Astrocyte (in vitro differentiated cells and primary cell): ENCODE data around the gene CUTA. TPM values are rescaled to one million over a fixed set of nuclear protein-coding genes. Genes with fewer than 3 reads are reported as not detected.

Source experiments
- DNase-seq: peaks from one replicate; pipeline ENCODE4 v3.0.0-alpha.2; 2010; ENCODE audit warnings: low read depth
- FAIRE-seq: peaks from 2 replicates; lab custom pipeline; 2011; peaks lifted over from hg19 to GRCh38; lab: Jason Lieb, UNC
- H2AFZ ChIP-seq: 2 replicates; pipeline ENCODE4 v1.6.0; 2012; ENCODE audit warnings: low read depth, low read length, inconsistent platforms
- H3K27ac ChIP-seq: 2 replicates; pipeline ENCODE4 v1.5.1; 2011; ENCODE audit warnings: low read depth, low read length, inconsistent platforms
- H3K27me3 ChIP-seq: 2 replicates; pipeline ENCODE4 v1.6.0; 2011; ENCODE audit warnings: low read length, inconsistent platforms; ENCODE audit not compliant: insufficient read depth
- H3K36me3 ChIP-seq: 2 replicates; pipeline ENCODE4 v1.5.1; 2011; ENCODE audit warnings: low read length, inconsistent platforms; ENCODE audit not compliant: insufficient read depth
- H3K4me1 ChIP-seq: 2 replicates; pipeline ENCODE4 v1.5.1; 2011; ENCODE audit warnings: low read length, inconsistent platforms; ENCODE audit not compliant: insufficient read depth
- H3K4me2 ChIP-seq: 2 replicates; pipeline ENCODE4 v1.6.0; 2012; ENCODE audit warnings: low read length, inconsistent platforms
- H3K4me3 ChIP-seq: 2 replicates; pipeline ENCODE4 v1.5.1; 2011; ENCODE audit warnings: low read depth, mild to moderate bottlenecking, low read length, inconsistent platforms; ENCODE audit not compliant: insufficient read depth
- H3K79me2 ChIP-seq: 2 replicates; pipeline ENCODE4 v1.6.0; 2012; ENCODE audit warnings: mild to moderate bottlenecking, low read length, inconsistent platforms; ENCODE audit not compliant: insufficient read depth
- H3K9ac ChIP-seq: 2 replicates; pipeline ENCODE4 v1.6.0; 2012; ENCODE audit warnings: mild to moderate bottlenecking, low read length, inconsistent platforms
- H3K9me3 ChIP-seq: 2 replicates; pipeline ENCODE4 v1.5.1; 2012; ENCODE audit warnings: low read depth, mild to moderate bottlenecking, low read length, inconsistent platforms; ENCODE audit not compliant: insufficient read depth
- H4K20me1 ChIP-seq: 2 replicates; pipeline ENCODE4 v1.6.0; 2012; ENCODE audit warnings: low read length, inconsistent platforms; ENCODE audit not compliant: insufficient read depth
- H3K27ac Mint-ChIP-seq: one replicate; pipeline ENCODE4 v1.8.0; 2021; ENCODE audit warnings: mild to moderate bottlenecking, mixed read lengths; ENCODE audit not compliant: unreplicated experiment
- H3K27me3 Mint-ChIP-seq: one replicate; pipeline ENCODE4 v1.8.0; 2021; ENCODE audit warnings: low read depth, mixed read lengths; ENCODE audit not compliant: unreplicated experiment
- H3K36me3 Mint-ChIP-seq: one replicate; pipeline ENCODE4 v1.8.0; 2021; ENCODE audit warnings: low read depth, mixed read lengths; ENCODE audit not compliant: unreplicated experiment
- H3K4me1 Mint-ChIP-seq: one replicate; pipeline ENCODE4 v1.8.0; 2021; ENCODE audit warnings: low read depth, mixed read lengths; ENCODE audit not compliant: unreplicated experiment
- H3K4me3 Mint-ChIP-seq: one replicate; pipeline ENCODE4 v1.8.0; 2021; ENCODE audit warnings: mild to moderate bottlenecking, moderate library complexity, mixed read lengths; ENCODE audit not compliant: unreplicated experiment
- H3K9me3 Mint-ChIP-seq: one replicate; pipeline ENCODE4 v1.8.0; 2021; ENCODE audit warnings: mild to moderate bottlenecking, mixed read lengths; ENCODE audit not compliant: unreplicated experiment
- CTCF ChIP-seq: IDR thresholded peaks from 2 replicates; pipeline ENCODE4 v1.5.1; 2011; ENCODE audit warnings: low read depth, mild to moderate bottlenecking, inconsistent platforms, low read length, moderate library complexity; ENCODE audit not compliant: insufficient read depth
- EZH2 ChIP-seq: IDR thresholded peaks from 2 replicates; pipeline ENCODE4 v1.6.1; 2012; ENCODE audit warnings: mild to moderate bottlenecking, low read length, inconsistent platforms; ENCODE audit not compliant: insufficient read depth
- total RNA-seq: library from RNA; stranded (reverse); gene quantifications from 2 replicates; pipeline ENCODE4 v1.2.1, GENCODE V29; 2021

CUTA gene
- total RNA-seq, 1 donor from 2014 or later: 256 TPM

GRCh38 chr6:33430991-33431879 lies 13.3 kb upstream of the CUTA start:
- H3K4me1 ChIP-seq: peaks cover 49% of the 10 kb centered on the region
- DNase-seq: peak; percentile 45
- H3K4me1 Mint-ChIP-seq: peaks cover 61% of the 10 kb centered on the region

GRCh38 chr6:33430334-33430733 lies 12.4 kb upstream of the CUTA start:
- Mint-ChIP-seq H3K27ac (peak overlapping the region; percentile 75), H3K27me3 (no peaks in the 10 kb centered on the region), H3K36me3 (peaks cover 6% of the 10 kb centered on the region), H3K4me3 (peak overlapping the region; percentile 91), H3K4me1 (peaks cover 62% of the 10 kb centered on the region), H3K9me3 (no peaks in the 10 kb centered on the region)
- FAIRE-seq (no peak), DNase-seq (no peak)
- H3K79me2 ChIP-seq: peaks cover 38% of the 10 kb centered on the region
- no peak overlapping the region for H3K27ac ChIP-seq
- H3K4me1 ChIP-seq: peaks cover 49% of the 10 kb centered on the region
- no peak for TF ChIP-seq EZH2
- no peak for TF ChIP-seq CTCF
- no peak overlapping the region for H2AFZ ChIP-seq
- H3K27me3 ChIP-seq: no peaks in the 10 kb centered on the region
- peaks cover 64% of the 10 kb centered on the region for H4K20me1 ChIP-seq
- no peak overlapping the region for H3K4me3 ChIP-seq
- H3K9me3 ChIP-seq: no peaks in the 10 kb centered on the region
- H3K9ac ChIP-seq: no peak overlapping the region
- no peaks in the 10 kb centered on the region for H3K36me3 ChIP-seq
- peak overlapping the region; percentile 71 for H3K4me2 ChIP-seq

More at GRCh38 chr6:33430991-33431879, 13.3 kb upstream of the CUTA start:
- peak overlapping the region; percentile 75 for H3K27ac Mint-ChIP-seq
- H2AFZ ChIP-seq: no peak overlapping the region
- H3K9me3 Mint-ChIP-seq: no peaks in the 10 kb centered on the region
- H3K4me3 Mint-ChIP-seq: peak overlapping the region; percentile 75
- H3K36me3 Mint-ChIP-seq: peaks cover 10% of the 10 kb centered on the region
- peak overlapping the region; percentile 8 for H3K9ac ChIP-seq
- H4K20me1 ChIP-seq: peaks cover 64% of the 10 kb centered on the region
- no peak for TF ChIP-seq EZH2
- no peak for TF ChIP-seq CTCF
- no peak for FAIRE-seq
- H3K36me3 ChIP-seq: peaks cover 5% of the 10 kb centered on the region
- peak overlapping the region; percentile 71 for H3K4me2 ChIP-seq
- H3K27me3 ChIP-seq: no peaks in the 10 kb centered on the region
- peak overlapping the region; percentile 12 for H3K4me3 ChIP-seq
- no peaks in the 10 kb centered on the region for H3K27me3 Mint-ChIP-seq
- H3K79me2 ChIP-seq: peaks cover 38% of the 10 kb centered on the region
- H3K9me3 ChIP-seq: no peaks in the 10 kb centered on the region
- H3K27ac ChIP-seq: no peak overlapping the region

- Histone ChIP-seq H3K27ac (no peak overlapping the region), H2AFZ (no peak overlapping the region), H3K9ac (no peak overlapping the region), H3K4me1 (peaks cover 55% of the 10 kb centered on the region), H3K79me2 (peaks cover 38% of the 10 kb centered on the region), H3K27me3 (no peaks in the 10 kb centered on the region), H4K20me1 (peaks cover 61% of the 10 kb centered on the region), H3K4me3 (no peak overlapping the region), H3K9me3 (no peaks in the 10 kb centered on the region), H3K36me3 (no peaks in the 10 kb centered on the region), H3K4me2 (peak overlapping the region; percentile 100)
- DNase-seq: no peak
- Mint-ChIP-seq H3K27me3 (no peaks in the 10 kb centered on the region), H3K27ac (no peak overlapping the region), H3K4me3 (peak overlapping the region; percentile 91), H3K9me3 (no peaks in the 10 kb centered on the region), H3K4me1 (peaks cover 65% of the 10 kb centered on the region), H3K36me3 (peaks cover 3% of the 10 kb centered on the region)
- no peak for FAIRE-seq
- no peak for TF ChIP-seq CTCF
- TF ChIP-seq EZH2: no peak
Observed at GRCh38 chr6:33429750-33430052, 11.8 kb upstream of the CUTA start.
